NCI-H526 treated with DMSO at 0.1 percent for 48 hours (cell line): Measurements from ENCODE around the gene ZIC1.

Experiments used
- DNase-seq: peaks from one replicate; lab custom pipeline; 2025; lab: John Stamatoyannopoulos, UW

The ZIC1 gene

GRCh38 chr3:147409143-147410115, at the start of gene ZIC1:
TSS of gene ZIC1 (plus strand) at chr3:147409365. CDS start at chr3:147410113, 748 bp downstream.
- DNase-seq = no peak

GRCh38 chr3:147360051-147360439, 49.1 kb upstream of the ZIC1 start:
- DNase-seq = no peak

GRCh38 chr3:147360646-147361453, 48.3 kb upstream of the ZIC1 start:
- peak; percentile 9 for DNase-seq

GRCh38 chr3:147361454-147362420, 47.4 kb upstream of the ZIC1 start:
- peak; percentile 20 for DNase-seq

GRCh38 chr3:147364771-147365170, 44.4 kb upstream of the ZIC1 start:
- no peak for DNase-seq

- DNase-seq = no peak
These were observed 43.7 kb upstream of the ZIC1 start for GRCh38 chr3:147365196-147366115.

- DNase-seq = no peak
These were observed 41.5 kb upstream of the ZIC1 start for GRCh38 chr3:147367676-147368075.

GRCh38 chr3:147368151-147368550, 41.0 kb upstream of the ZIC1 start:
- DNase-seq = no peak

GRCh38 chr3:147368561-147369221, 40.5 kb upstream of the ZIC1 start:
- DNase-seq = no peak

- no peak for DNase-seq
These were observed 39.9 kb upstream of the ZIC1 start for GRCh38 chr3:147369231-147369630.

- no peak for DNase-seq
These were observed 39.5 kb upstream of the ZIC1 start for GRCh38 chr3:147369661-147370123.

- DNase-seq = no peak
These were observed 38.8 kb upstream of the ZIC1 start for GRCh38 chr3:147370349-147370748.

GRCh38 chr3:147371140-147371539, 38.0 kb upstream of the ZIC1 start:
- no peak for DNase-seq

- no peak for DNase-seq
These were observed 37.3 kb upstream of the ZIC1 start for GRCh38 chr3:147371771-147372340.

- no peak for DNase-seq
These were observed 36.6 kb upstream of the ZIC1 start for GRCh38 chr3:147372525-147373027.

- DNase-seq = no peak
These were observed 35.9 kb upstream of the ZIC1 start for GRCh38 chr3:147373301-147373700.

- DNase-seq = no peak
These were observed 31.5 kb upstream of the ZIC1 start for GRCh38 chr3:147377412-147378367.

GRCh38 chr3:147379651-147380050, 29.5 kb upstream of the ZIC1 start:
- no peak for DNase-seq
